ENCODE measurements around the gene TTLL10. TPM values are rescaled to one million over a fixed set of nuclear protein-coding genes. Genes with fewer than 3 reads are reported as not detected.

TTLL10 gene
- total RNA-seq, result 0.42 TPM

GRCh38 chr1:1173793-1174415 lies at the start of gene TTLL10:
TTLL10 (plus strand) TSS chr1:1173880; CDS start chr1:1179216, 5,336 bp downstream.
- no peak within 1 kb of the TSS for H3K4me3 ChIP-seq (ENCODE audit: low read length)
- no peaks in the 10 kb centered on the region for H3K9me3 ChIP-seq (ENCODE audit: low read depth, low read length)
- peaks cover 40% of the 10 kb centered on the region for H3K4me1 ChIP-seq (ENCODE audit: insufficient read depth, low read length)
- H3K27me3 ChIP-seq (ENCODE audit: insufficient read depth, low read length), result no peaks in the 10 kb centered on the region

- peaks cover 8% of the 10 kb centered on the region for H3K4me1 ChIP-seq (ENCODE audit: insufficient read depth, low read length)
- no peak overlapping the region for H3K4me3 ChIP-seq (ENCODE audit: low read length)
- H3K27me3 ChIP-seq (ENCODE audit: insufficient read depth, low read length), result no peaks in the 10 kb centered on the region
- no peaks in the 10 kb centered on the region for H3K9me3 ChIP-seq (ENCODE audit: low read depth, low read length)
Observed at GRCh38 chr1:1124508-1124785, 49.2 kb upstream of the TTLL10 start.

GRCh38 chr1:1124786-1125642 lies 48.7 kb upstream of the TTLL10 start:
- H3K4me3 ChIP-seq (ENCODE audit: low read length), result no peak overlapping the region
- peaks cover 8% of the 10 kb centered on the region for H3K4me1 ChIP-seq (ENCODE audit: insufficient read depth, low read length)
- no peaks in the 10 kb centered on the region for H3K9me3 ChIP-seq (ENCODE audit: low read depth, low read length)
- H3K27me3 ChIP-seq (ENCODE audit: insufficient read depth, low read length), result no peaks in the 10 kb centered on the region

GRCh38 chr1:1125945-1126344 lies 47.7 kb upstream of the TTLL10 start:
- Histone ChIP-seq H3K4me1 (ENCODE audit: insufficient read depth, low read length) (peaks cover 8% of the 10 kb centered on the region), H3K27me3 (ENCODE audit: insufficient read depth, low read length) (no peaks in the 10 kb centered on the region), H3K9me3 (ENCODE audit: low read depth, low read length) (no peaks in the 10 kb centered on the region), H3K4me3 (ENCODE audit: low read length) (no peak overlapping the region)

GRCh38 chr1:1127551-1128451 lies 45.9 kb upstream of the TTLL10 start:
- no peaks in the 10 kb centered on the region for H3K9me3 ChIP-seq (ENCODE audit: low read depth, low read length)
- peaks cover under 1% of the 10 kb centered on the region for H3K4me1 ChIP-seq (ENCODE audit: insufficient read depth, low read length)
- H3K27me3 ChIP-seq (ENCODE audit: insufficient read depth, low read length), result no peaks in the 10 kb centered on the region
- no peak overlapping the region for H3K4me3 ChIP-seq (ENCODE audit: low read length)

GRCh38 chr1:1128454-1129139 lies 45.1 kb upstream of the TTLL10 start:
- no peaks in the 10 kb centered on the region for H3K9me3 ChIP-seq (ENCODE audit: low read depth, low read length)
- H3K4me1 ChIP-seq (ENCODE audit: insufficient read depth, low read length), result no peaks in the 10 kb centered on the region
- H3K27me3 ChIP-seq (ENCODE audit: insufficient read depth, low read length), result no peaks in the 10 kb centered on the region
- no peak overlapping the region for H3K4me3 ChIP-seq (ENCODE audit: low read length)

- Histone ChIP-seq H3K9me3 (ENCODE audit: low read depth, low read length) (no peaks in the 10 kb centered on the region), H3K4me1 (ENCODE audit: insufficient read depth, low read length) (no peaks in the 10 kb centered on the region), H3K4me3 (ENCODE audit: low read length) (no peak overlapping the region), H3K27me3 (ENCODE audit: insufficient read depth, low read length) (no peaks in the 10 kb centered on the region)
Observed at GRCh38 chr1:1129381-1129821, 44.3 kb upstream of the TTLL10 start.

- no peaks in the 10 kb centered on the region for H3K4me1 ChIP-seq (ENCODE audit: insufficient read depth, low read length)
- H3K27me3 ChIP-seq (ENCODE audit: insufficient read depth, low read length), result no peaks in the 10 kb centered on the region
- no peaks in the 10 kb centered on the region for H3K9me3 ChIP-seq (ENCODE audit: low read depth, low read length)
- H3K4me3 ChIP-seq (ENCODE audit: low read length), result no peak overlapping the region
Observed at GRCh38 chr1:1130206-1131120, 43.2 kb upstream of the TTLL10 start.

- H3K4me3 ChIP-seq (ENCODE audit: low read length), result no peak overlapping the region
- no peaks in the 10 kb centered on the region for H3K27me3 ChIP-seq (ENCODE audit: insufficient read depth, low read length)
- H3K9me3 ChIP-seq (ENCODE audit: low read depth, low read length), result no peaks in the 10 kb centered on the region
- peaks cover 9% of the 10 kb centered on the region for H3K4me1 ChIP-seq (ENCODE audit: insufficient read depth, low read length)
Observed at GRCh38 chr1:1132042-1132950, 41.4 kb upstream of the TTLL10 start.

- H3K9me3 ChIP-seq (ENCODE audit: low read depth, low read length), result no peaks in the 10 kb centered on the region
- no peaks in the 10 kb centered on the region for H3K27me3 ChIP-seq (ENCODE audit: insufficient read depth, low read length)
- peaks cover 13% of the 10 kb centered on the region for H3K4me1 ChIP-seq (ENCODE audit: insufficient read depth, low read length)
Observed at GRCh38 chr1:1132956-1133750, 40.5 kb upstream of the TTLL10 start.

GRCh38 chr1:1134300-1134970 lies 39.2 kb upstream of the TTLL10 start:
- H3K4me3 ChIP-seq (ENCODE audit: low read length), result no peak overlapping the region
- H3K27me3 ChIP-seq (ENCODE audit: insufficient read depth, low read length), result no peaks in the 10 kb centered on the region
- H3K9me3 ChIP-seq (ENCODE audit: low read depth, low read length), result no peaks in the 10 kb centered on the region
- peaks cover 16% of the 10 kb centered on the region for H3K4me1 ChIP-seq (ENCODE audit: insufficient read depth, low read length)

More at GRCh38 chr1:1132956-1133750, 40.5 kb upstream of the TTLL10 start:
- no peak overlapping the region for H3K4me3 ChIP-seq (ENCODE audit: low read length)

All from mononuclear cell (primary cell).